ENCODE data around the gene PLPP1.

PLPP1 gene

GRCh38 chr5:55492449-55492848 lies 42.3 kb downstream of the PLPP1 start:
- Histone ChIP-seq H3K4me1 (ENCODE audit: control insufficient read depth, insufficient read depth, low read depth, low read length) (no peaks in the 10 kb centered on the region), H3K36me3 (ENCODE audit: control insufficient read depth in 1 of 2, insufficient read depth in 2 of 2, low read depth in 1 of 2, low read length in 2 of 2) (peaks cover 0 to 6% of the 10 kb centered on the region in 2 experiments), H3K27ac (ENCODE audit: low read length, poor library complexity, severe bottlenecking) (no peak overlapping the region), H3K27me3 (ENCODE audit: control insufficient read depth in 1 of 2, insufficient read depth in 1 of 2, low read length in 2 of 2) (no peaks in the 10 kb centered on the region), H3K18ac (ENCODE audit: low read depth in 1 of 2, low read length in 2 of 2) (no peak overlapping the region), H3K14ac (ENCODE audit: low read length in 2 of 2) (no peak overlapping the region), H3K9ac (ENCODE audit: low read length) (no peak overlapping the region), H3K23ac (ENCODE audit: low read length in 2 of 2) (no peak overlapping the region), H2AK5ac (ENCODE audit: low read length, severe bottlenecking) (no peak overlapping the region), H2BK120ac (ENCODE audit: low read depth, low read length) (no peak overlapping the region), H4K91ac (ENCODE audit: low read length) (no peak overlapping the region), H3K4me2 (ENCODE audit: low read length, poor library complexity, severe bottlenecking) (no peak overlapping the region), H3K9me3 (ENCODE audit: control insufficient read depth, low read length) (no peaks in the 10 kb centered on the region), H2BK15ac (ENCODE audit: low read depth, poor library complexity, severe bottlenecking) (no peak overlapping the region), H2BK12ac (ENCODE audit: low read length in 2 of 2) (no peak overlapping the region), H4K8ac (ENCODE audit: low read length) (no peak overlapping the region), H3K79me1 (replicated peaks; ENCODE audit: low read length, poor library complexity, severe bottlenecking) (peaks cover 17% of the 10 kb centered on the region), H3K4me3 (ENCODE audit: insufficient read depth in 1 of 2, low read depth in 1 of 2, low read length in 2 of 2) (no peak overlapping the region), H2AFZ (ENCODE audit: low read depth, low read length) (no peak overlapping the region), H3K4ac (ENCODE audit: low read depth in 1 of 2, low read length in 2 of 2) (no peak overlapping the region), H2BK5ac (ENCODE audit: low read depth, low read length, poor library complexity, severe bottlenecking) (no peak overlapping the region)
- DNase-seq, result no peak
- 100% methylated on average over 2 of the region's 2 CpGs for WGBS

DNA sequence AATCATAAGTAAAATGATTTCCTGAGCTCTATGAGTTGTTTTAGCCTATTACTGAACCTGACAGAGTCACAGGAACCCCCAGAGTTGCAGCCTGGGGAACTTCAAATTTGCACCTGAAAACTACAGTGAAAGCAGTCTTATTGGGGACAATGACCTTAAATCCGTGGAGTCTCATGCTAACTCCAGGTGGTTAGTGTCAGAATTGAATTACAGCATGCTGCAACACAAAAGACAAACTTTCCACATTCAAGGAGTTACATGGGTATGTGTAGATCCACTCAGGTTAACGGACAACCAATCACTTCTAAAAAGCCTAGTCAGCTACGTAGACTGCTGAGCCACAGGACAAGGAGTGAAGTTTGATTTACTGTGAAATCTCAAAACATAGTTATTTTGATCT lies 49.7 kb downstream of the PLPP1 start:
- H3K36me3 ChIP-seq (ENCODE audit: control insufficient read depth in 1 of 2, insufficient read depth in 2 of 2, low read depth in 1 of 2, low read length in 2 of 2), result peaks cover 0 to 5% of the 10 kb centered on the region in 2 experiments
- no peak overlapping the region for H2BK120ac ChIP-seq (ENCODE audit: low read depth, low read length)
- H3K4me1 ChIP-seq (ENCODE audit: control insufficient read depth, insufficient read depth, low read depth, low read length), result no peaks in the 10 kb centered on the region
- no CpG with 5 or more reads among the region's 3 CpGs for WGBS
- H3K18ac ChIP-seq (ENCODE audit: low read depth in 1 of 2, low read length in 2 of 2), result no peak overlapping the region
- no peak for DNase-seq
- no peak overlapping the region for H2AK5ac ChIP-seq (ENCODE audit: low read length, severe bottlenecking)
- no peak overlapping the region for H2BK12ac ChIP-seq (ENCODE audit: low read length in 2 of 2)
- H3K9me3 ChIP-seq (ENCODE audit: control insufficient read depth, low read length), result no peaks in the 10 kb centered on the region
- no peak overlapping the region for H2BK15ac ChIP-seq (ENCODE audit: low read depth, poor library complexity, severe bottlenecking)
- no peak overlapping the region for H3K4me2 ChIP-seq (ENCODE audit: low read length, poor library complexity, severe bottlenecking)
- H3K79me1 ChIP-seq (replicated peaks; ENCODE audit: low read length, poor library complexity, severe bottlenecking), result peaks cover 6% of the 10 kb centered on the region
- peak overlapping the region in 1 of 2 experiments; percentile 83 for H3K23ac ChIP-seq (ENCODE audit: low read length in 2 of 2)
- no peak overlapping the region for H3K27ac ChIP-seq (ENCODE audit: low read length, poor library complexity, severe bottlenecking)
- no peak overlapping the region for H3K14ac ChIP-seq (ENCODE audit: low read length in 2 of 2)
- no peak overlapping the region for H2AFZ ChIP-seq (ENCODE audit: low read depth, low read length)
- no peaks in the 10 kb centered on the region for H3K27me3 ChIP-seq (ENCODE audit: control insufficient read depth in 1 of 2, insufficient read depth in 1 of 2, low read length in 2 of 2)
- H3K9ac ChIP-seq (ENCODE audit: low read length), result no peak overlapping the region
- H4K91ac ChIP-seq (ENCODE audit: low read length), result no peak overlapping the region
- no peak overlapping the region for H3K4ac ChIP-seq (ENCODE audit: low read depth in 1 of 2, low read length in 2 of 2)
- no peak overlapping the region for H3K4me3 ChIP-seq (ENCODE audit: insufficient read depth in 1 of 2, low read depth in 1 of 2, low read length in 2 of 2)
- H2BK5ac ChIP-seq (ENCODE audit: low read depth, low read length, poor library complexity, severe bottlenecking), result no peak overlapping the region
- no peak overlapping the region for H4K8ac ChIP-seq (ENCODE audit: low read length)

DNA sequence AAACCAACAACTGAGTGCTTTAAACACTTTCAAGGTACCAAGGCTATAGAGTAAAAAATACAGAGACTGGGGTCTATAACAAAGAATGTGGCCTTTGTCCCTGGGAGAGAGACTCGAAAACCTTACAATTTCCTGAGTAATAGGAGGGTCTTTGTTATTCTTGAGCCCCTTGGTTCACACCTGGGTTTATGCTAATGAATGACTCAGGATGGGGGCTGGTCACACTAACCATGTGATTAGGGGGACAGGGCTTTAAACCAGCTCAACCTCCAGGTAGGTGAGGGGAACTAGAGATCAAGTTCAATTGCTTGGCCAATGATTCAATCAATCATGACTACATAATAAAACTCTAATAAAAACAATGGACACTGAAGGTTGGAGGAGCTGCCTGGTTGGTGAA lies 50.2 kb downstream of the PLPP1 start:
- Histone ChIP-seq H2BK120ac (ENCODE audit: low read depth, low read length) (no peak overlapping the region), H3K18ac (ENCODE audit: low read depth in 1 of 2, low read length in 2 of 2) (no peak overlapping the region), H3K4me2 (ENCODE audit: low read length, poor library complexity, severe bottlenecking) (no peak overlapping the region), H3K9me3 (ENCODE audit: control insufficient read depth, low read length) (no peaks in the 10 kb centered on the region), H3K27me3 (ENCODE audit: control insufficient read depth in 1 of 2, insufficient read depth in 1 of 2, low read length in 2 of 2) (no peaks in the 10 kb centered on the region), H2BK5ac (ENCODE audit: low read depth, low read length, poor library complexity, severe bottlenecking) (no peak overlapping the region), H4K8ac (ENCODE audit: low read length) (no peak overlapping the region), H3K4me1 (ENCODE audit: control insufficient read depth, insufficient read depth, low read depth, low read length) (no peaks in the 10 kb centered on the region), H3K4ac (ENCODE audit: low read depth in 1 of 2, low read length in 2 of 2) (no peak overlapping the region), H2BK15ac (ENCODE audit: low read depth, poor library complexity, severe bottlenecking) (no peak overlapping the region), H3K4me3 (ENCODE audit: insufficient read depth in 1 of 2, low read depth in 1 of 2, low read length in 2 of 2) (no peak overlapping the region), H3K79me1 (replicated peaks; ENCODE audit: low read length, poor library complexity, severe bottlenecking) (peaks cover 4% of the 10 kb centered on the region), H3K23ac (ENCODE audit: low read length in 2 of 2) (no peak overlapping the region), H2BK12ac (ENCODE audit: low read length in 2 of 2) (no peak overlapping the region), H2AFZ (ENCODE audit: low read depth, low read length) (no peak overlapping the region), H3K27ac (ENCODE audit: low read length, poor library complexity, severe bottlenecking) (no peak overlapping the region), H3K36me3 (ENCODE audit: control insufficient read depth in 1 of 2, insufficient read depth in 2 of 2, low read depth in 1 of 2, low read length in 2 of 2) (peaks cover 0 to 5% of the 10 kb centered on the region in 2 experiments), H3K9ac (ENCODE audit: low read length) (no peak overlapping the region), H2AK5ac (ENCODE audit: low read length, severe bottlenecking) (no peak overlapping the region), H4K91ac (ENCODE audit: low read length) (no peak overlapping the region), H3K14ac (ENCODE audit: low read length in 2 of 2) (no peak overlapping the region)
- 75% methylated on average over 1 of the region's 1 CpG for WGBS
- no peak for DNase-seq

- Histone ChIP-seq H3K18ac (ENCODE audit: low read depth in 1 of 2, low read length in 2 of 2) (no peak overlapping the region), H3K4me1 (ENCODE audit: control insufficient read depth, insufficient read depth, low read depth, low read length) (no peaks in the 10 kb centered on the region), H3K9me3 (ENCODE audit: control insufficient read depth, low read length) (no peaks in the 10 kb centered on the region), H3K36me3 (ENCODE audit: control insufficient read depth in 1 of 2, insufficient read depth in 2 of 2, low read depth in 1 of 2, low read length in 2 of 2) (peaks cover 0 to 5% of the 10 kb centered on the region in 2 experiments), H4K91ac (ENCODE audit: low read length) (no peak overlapping the region), H2BK120ac (ENCODE audit: low read depth, low read length) (no peak overlapping the region), H3K9ac (ENCODE audit: low read length) (no peak overlapping the region), H3K14ac (ENCODE audit: low read length in 2 of 2) (no peak overlapping the region), H2AFZ (ENCODE audit: low read depth, low read length) (no peak overlapping the region), H3K27me3 (ENCODE audit: control insufficient read depth in 1 of 2, insufficient read depth in 1 of 2, low read length in 2 of 2) (no peaks in the 10 kb centered on the region), H3K27ac (ENCODE audit: low read length, poor library complexity, severe bottlenecking) (no peak overlapping the region), H4K8ac (ENCODE audit: low read length) (no peak overlapping the region), H2BK5ac (ENCODE audit: low read depth, low read length, poor library complexity, severe bottlenecking) (no peak overlapping the region), H3K4ac (ENCODE audit: low read depth in 1 of 2, low read length in 2 of 2) (no peak overlapping the region), H3K23ac (ENCODE audit: low read length in 2 of 2) (no peak overlapping the region), H3K79me1 (replicated peaks; ENCODE audit: low read length, poor library complexity, severe bottlenecking) (peaks cover 9% of the 10 kb centered on the region), H2AK5ac (ENCODE audit: low read length, severe bottlenecking) (no peak overlapping the region), H2BK15ac (ENCODE audit: low read depth, poor library complexity, severe bottlenecking) (no peak overlapping the region), H3K4me2 (ENCODE audit: low read length, poor library complexity, severe bottlenecking) (no peak overlapping the region), H2BK12ac (ENCODE audit: low read length in 2 of 2) (no peak overlapping the region), H3K4me3 (ENCODE audit: insufficient read depth in 1 of 2, low read depth in 1 of 2, low read length in 2 of 2) (no peak overlapping the region)
- DNase-seq, result no peak
- WGBS, result 62% methylated on average over 3 of the region's 3 CpGs
Measured at GRCh38 chr5:55483885-55484284, 50.9 kb downstream of the PLPP1 start.

Data from mesenchymal stem cell (in vitro differentiated cells and primary cell).